Left colon (tissue), 2 donors: ENCODE measurements around the gene LRMDA. TPM values are rescaled to one million over a fixed set of nuclear protein-coding genes. Genes with fewer than 3 reads are reported as not detected.

Source experiments
- ATAC-seq: fragments of 200-7000 bp; cut with Tn5 transposase; one replicate; pipeline ENCODE4 v1.9.1; 2020; ENCODE audit warnings: mild to moderate bottlenecking, moderate library complexity
- DNase-seq, 2 donors: peaks; one replicate each; pipeline ENCODE4 v3.0.0-alpha.2; 2020
- intact Hi-C, 2 donors: fragments of 100-400 bp; cut with DNase I in 1 of 2; cut with micrococcal nuclease in 1 of 2; formaldehyde crosslinking; loops; one replicate each; pipeline versions ENCODE4 v1.11.2 to v1.14.0; 2022; cut with DNase I, micrococcal nuclease
- total RNA-seq, 2 donors: library from RNA; stranded (reverse); fragmentation: NEBNext Ultra II Directional; extraction: Animal tissue kit (Norgen Biotek cat#: 25700); gene quantifications; one replicate each; pipeline ENCODE4 v1.2.1, GENCODE V29; 2021
- donor health status: DM: no; HTN: no; CAD: no.
- donor health status: DM: yes; HTN: yes; CAD: no.

The LRMDA gene
- total RNA-seq, 2 donors from 2014 or later: 8.1 to 10.6 TPM

DNA sequence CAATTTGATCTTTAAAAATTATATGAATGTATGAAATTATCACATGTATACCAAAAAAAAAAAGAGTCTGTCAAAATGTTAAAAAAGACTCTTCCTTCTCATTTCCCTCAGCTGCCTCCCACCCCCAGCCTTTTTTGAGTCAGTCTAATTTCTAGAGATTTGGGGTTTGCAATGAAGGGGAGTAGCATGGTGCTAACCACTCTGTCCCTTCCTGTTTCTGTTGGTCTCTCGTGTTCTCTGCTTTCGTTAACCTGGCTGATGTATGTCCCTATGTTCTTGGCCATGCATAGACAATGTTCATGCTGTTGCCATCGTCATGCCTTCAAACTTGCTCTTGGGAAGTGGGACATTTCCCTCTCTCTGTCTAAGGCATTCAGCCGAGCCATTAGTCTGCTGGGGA lies 474.1 kb downstream of the LRMDA start:
- ATAC-seq (no peak), DNase-seq (no peak)
- intact Hi-C loops: no loop called here

DNA sequence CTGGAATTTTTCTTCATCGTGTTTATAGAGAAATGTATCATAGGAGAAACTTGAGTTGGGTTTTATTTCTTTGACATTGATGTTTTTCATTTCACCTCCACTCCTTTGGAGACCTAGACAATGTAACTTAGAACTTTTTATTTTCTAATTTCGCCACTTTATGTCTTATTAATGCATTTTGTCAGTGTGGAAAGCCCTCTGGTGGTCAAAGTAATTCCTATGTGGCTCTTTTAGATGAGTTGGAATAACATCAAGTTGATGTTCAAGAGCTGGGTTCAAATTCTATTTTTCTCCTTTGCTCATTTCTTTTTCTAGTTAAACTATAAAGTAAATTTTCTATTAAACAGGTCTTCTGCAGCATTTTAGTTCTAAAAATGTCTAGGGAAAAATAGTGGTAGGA lies 478.6 kb downstream of the LRMDA start:
- ATAC-seq (no peak), DNase-seq (no peak)
- intact Hi-C loops: no loop called here

DNA sequence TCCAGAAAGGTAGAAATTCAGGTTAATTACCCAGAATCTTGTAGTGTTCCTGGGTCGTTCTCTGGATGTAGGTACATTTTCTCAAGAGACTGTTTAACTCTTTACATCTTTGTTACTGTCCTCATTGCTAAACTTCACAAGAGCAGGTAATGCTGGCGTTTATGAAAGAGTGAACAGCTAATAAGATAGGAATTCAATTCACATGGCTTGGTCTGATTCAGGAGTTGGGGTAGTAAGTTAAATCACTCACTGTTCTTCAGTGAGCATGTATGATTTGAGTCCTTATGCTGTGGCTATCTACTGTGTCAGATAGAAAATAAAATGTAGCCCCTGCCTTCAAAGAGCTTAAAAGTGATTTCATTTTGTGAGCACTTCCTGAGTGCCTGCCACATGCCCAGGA lies 480.0 kb downstream of the LRMDA start:
- intact Hi-C loops: no loop called here
- ATAC-seq: no peak

DNA sequence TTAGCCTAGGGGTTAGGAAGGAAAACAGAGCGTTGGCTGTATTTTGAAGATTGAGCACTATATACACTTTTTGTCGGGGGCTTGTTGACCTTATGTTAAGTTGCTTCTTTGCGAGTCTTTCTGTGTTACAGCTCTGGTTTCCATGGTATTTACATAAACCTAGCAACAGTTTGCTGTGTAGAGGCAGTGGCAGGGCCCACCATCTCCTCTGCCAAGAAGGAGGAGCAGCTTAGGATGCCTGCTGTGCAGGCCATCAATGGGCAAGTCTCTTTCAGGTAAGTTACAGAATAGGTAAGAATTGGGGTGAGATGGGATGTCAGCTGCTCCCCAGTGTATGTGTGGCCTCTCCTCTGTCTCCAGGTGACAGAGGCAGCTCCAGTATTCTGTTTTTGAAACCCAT lies 485.5 kb downstream of the LRMDA start:
- ATAC-seq (no peak), DNase-seq (no peak)
- intact Hi-C loops: no loop called here

More for the DNA sequence above, 480.0 kb downstream of the LRMDA start:
- no peak for DNase-seq

DNA sequence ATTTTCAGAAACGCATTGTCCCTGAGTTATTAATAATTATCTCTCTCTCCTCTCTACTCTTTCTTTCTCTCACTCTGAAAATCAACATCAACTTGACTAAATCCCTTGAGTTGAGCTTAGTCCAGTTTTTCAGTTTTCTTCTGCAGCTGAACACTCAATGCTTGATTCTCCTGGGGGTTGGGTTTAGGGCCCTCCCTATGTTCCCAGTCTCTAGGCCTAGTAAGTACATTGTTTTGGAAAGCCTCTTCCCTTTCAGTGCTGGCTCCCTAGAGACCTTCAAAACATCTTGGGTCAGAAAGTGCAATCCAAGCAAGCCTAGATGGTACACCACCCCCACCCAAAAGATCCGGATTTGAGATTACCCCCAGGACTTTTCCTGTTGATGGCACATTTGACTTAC lies 488.5 kb downstream of the LRMDA start:
- ATAC-seq (no peak), DNase-seq (no peak)
- intact Hi-C loops: no loop called here

DNA sequence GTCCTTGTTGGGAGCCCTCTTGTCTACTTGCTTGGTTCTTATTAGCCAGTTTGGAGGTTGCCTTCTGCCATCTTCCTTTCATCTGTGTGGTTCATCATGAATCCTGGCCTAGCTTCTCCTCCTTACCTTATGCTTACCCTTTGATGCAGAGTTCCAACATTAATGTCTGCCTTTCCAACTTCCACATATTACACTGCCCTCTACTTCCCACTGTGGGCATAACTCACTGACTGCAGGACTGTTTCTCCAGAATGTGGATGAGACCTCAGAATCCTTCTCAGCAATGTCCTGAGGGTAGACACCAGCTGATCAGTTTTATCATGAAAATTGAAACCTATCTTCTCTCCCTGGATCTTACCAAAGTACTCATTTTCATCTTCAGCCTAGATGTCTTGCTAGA lies 491.0 kb downstream of the LRMDA start:
- intact Hi-C loops: no loop called here
- DNase-seq: no peak
- peak; percentile 40 for ATAC-seq

DNA sequence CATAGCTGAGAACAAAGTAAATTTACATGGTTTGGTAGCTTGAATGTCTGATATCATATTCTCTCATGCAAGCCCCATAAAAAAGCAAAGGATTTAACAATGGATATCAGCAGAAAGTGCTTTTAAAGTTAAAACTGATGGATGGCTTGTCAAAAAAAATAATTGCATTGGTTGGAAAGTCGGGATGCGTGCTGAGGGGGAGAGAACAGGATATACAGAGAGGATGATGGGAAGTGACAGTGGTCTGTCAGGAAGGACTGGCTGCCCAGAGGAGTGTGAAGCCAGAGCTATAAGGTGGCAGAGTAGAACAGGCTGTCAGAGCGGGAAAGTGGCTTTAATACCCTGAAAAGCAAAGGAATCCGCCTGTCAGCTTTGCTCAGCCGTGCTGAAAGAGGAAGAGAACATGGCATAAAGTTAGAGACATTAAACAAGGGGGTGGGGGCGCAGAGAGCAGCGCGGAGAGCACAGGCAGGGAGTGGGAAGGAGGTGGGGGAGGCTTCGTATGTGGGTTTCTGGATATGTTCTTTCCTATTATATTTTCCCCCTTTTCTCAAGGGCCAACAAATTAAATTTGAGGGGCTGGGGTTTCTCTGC lies 493.0 kb downstream of the LRMDA start:
- intact Hi-C loops: no loop called here
- DNase-seq: no peak
- ATAC-seq: no peak

DNA sequence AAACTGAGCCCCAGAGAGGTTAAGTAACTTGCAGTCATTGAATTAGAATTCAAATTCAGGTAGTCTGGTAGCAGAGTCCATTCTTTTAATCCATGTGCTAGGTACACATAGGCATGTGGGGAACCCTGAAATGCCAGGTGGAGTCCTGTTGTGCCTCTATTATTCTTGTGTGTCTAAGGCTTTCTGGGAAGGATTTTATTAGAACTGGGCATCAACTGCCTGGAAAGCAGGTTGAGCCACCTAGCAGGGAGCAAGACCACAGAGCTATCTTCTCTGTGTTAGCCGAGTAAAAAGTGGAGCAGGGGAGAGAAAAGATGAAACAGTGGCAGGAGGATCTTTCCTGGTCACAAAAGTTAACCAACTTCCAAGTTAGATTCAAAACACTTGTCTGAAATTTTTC lies 494.6 kb downstream of the LRMDA start:
- intact Hi-C loops: no loop called here
- no peak for ATAC-seq

DNA sequence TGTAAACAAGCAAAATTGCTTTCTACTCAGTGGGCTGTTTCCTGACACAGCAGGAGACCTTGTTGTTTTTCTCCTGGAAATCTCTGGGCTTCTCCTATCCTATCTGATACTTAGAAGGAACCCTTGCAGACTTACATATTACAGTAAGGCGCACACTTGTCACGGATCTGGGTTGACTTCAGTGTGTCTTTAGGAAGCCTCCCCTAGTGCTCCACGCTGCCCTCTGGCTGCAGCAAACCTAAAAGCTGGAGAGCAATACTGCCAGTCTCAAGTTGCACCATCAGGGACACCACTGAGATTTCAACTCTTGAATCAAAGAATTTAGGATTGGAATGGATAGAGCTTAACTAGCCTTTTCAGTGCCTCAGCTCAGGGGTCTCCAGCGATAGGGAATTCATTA lies 495.3 kb downstream of the LRMDA start:
- intact Hi-C loops: no loop called here
- DNase-seq: no peak
- no peak for ATAC-seq

More for the DNA sequence above, 494.6 kb downstream of the LRMDA start:
- DNase-seq: no peak

DNA sequence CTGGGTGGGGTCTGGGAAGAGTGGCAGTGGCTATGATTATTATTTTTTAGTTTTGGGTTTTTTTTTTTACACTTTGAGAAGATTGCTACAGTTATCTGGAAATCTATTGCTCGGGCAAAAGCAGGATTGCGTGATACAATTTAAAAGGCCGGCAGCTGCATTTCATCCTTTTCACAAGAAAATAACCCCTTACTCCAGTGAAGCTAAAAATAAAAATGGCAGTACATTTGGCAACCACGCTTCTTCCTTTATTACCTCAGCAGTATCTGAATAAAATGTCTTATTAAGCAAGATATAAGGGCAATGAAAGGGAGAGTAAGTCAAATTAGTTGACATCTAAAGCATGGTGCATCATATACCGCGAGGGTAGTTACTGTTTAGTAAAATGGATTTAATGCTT lies 496.8 kb downstream of the LRMDA start:
- no peak for ATAC-seq
- DNase-seq: no peak
- intact Hi-C loops: no loop called here

DNA sequence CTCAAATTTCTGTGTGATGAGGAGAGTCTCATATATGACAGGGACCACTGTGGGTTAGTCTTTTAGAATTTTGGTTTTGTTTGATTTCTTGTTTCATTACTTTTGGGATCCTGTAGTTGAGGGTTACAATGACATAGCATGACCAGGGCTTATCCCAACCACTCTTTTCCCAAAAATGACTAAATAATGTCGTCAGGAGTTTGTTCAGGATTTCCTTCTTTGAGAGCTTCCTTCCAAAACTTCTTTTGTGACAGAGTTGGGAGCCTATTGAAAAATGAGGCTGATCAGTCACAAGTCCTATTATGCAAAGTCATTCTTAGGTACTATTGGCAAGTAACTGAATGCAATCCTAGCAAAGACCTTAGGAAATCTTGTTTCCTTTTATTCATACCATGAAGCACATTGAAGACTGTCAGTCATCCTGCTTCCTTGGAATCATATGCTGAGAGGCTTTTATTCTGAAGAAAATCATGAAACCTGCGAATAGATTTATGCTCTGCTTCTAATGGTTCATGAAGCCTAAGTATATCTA lies 498.3 kb downstream of the LRMDA start:
- intact Hi-C loops: no loop called here
- DNase-seq (no peak), ATAC-seq (no peak)

DNA sequence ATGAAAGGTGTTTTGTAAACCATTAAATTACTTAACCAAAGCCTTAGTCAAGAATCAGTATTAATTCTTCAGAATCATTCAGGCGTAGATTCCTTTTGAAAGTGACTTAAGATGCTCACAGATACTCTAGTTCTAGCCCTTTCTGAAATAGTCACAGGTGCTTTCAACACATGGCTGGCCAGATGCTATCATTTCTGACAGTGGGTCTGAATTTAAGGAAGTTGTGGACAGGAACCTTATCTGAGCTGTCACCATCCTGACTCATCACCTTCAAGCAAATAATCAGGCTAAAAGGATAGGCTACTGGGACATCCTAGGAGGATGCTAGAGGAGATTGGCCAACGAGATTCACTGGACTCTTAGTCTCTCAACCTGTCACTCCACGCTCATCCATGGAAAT lies 501.5 kb downstream of the LRMDA start:
- ATAC-seq: no peak
- DNase-seq: no peak
- intact Hi-C loops: no loop called here

DNA sequence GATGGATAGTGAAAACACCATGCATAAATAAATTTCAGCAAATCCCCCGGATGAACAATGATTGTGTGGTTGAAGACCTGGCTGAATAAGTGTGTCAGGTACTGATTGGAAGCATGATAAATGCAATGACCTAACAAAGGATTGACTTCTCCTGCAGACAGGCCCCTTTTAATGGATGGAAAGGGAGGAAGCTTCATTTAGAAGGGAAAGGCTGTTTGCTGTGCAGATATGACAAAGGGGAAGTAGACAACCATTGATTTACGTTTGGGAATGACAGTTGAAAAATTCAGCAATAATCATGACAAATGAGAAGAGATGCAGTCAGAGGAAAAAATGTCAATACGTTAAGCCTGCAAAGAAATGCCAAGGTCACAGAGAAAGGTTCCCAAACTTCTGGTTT lies 503.8 kb downstream of the LRMDA start:
- intact Hi-C loops: no loop called here
- DNase-seq: no peak
- ATAC-seq: no peak

DNA sequence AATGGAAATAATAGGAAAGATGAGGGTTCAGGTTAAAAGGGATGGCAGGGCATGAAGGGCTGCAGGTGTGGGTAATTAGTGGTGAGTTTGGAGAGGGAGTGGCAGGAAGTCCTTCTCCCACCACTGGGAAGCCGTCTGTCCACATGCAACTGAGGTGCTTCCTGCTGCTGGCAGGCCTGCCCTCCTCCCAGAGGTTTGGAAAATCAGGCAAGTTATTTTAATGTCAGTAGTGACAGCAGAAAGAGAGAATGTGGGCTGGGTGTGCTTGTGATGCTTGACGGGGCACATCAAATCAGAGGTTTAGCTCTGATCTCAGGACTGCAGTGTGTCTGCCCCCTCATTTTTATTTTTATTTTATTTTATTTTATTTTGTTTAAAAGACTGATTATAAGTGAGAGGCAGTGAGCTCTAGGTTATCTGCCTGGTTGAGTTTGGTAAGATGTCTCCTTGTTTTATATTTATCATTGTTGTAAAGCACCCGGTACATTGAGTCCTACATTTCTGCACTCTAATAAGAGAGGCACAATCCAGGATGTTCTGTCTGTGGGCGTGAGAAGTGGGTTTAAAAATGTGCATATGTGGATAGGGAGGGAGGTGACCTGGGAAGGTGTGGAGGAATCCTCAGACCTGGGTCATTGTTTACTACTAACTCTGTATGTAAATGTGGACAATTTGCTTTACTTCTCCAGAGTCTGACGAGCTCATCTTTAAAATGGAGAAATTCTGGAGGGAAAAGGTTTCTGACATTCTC lies 504.4 kb downstream of the LRMDA start:
- ATAC-seq (no peak), DNase-seq (no peak)
- intact Hi-C loops: no loop called here

DNA sequence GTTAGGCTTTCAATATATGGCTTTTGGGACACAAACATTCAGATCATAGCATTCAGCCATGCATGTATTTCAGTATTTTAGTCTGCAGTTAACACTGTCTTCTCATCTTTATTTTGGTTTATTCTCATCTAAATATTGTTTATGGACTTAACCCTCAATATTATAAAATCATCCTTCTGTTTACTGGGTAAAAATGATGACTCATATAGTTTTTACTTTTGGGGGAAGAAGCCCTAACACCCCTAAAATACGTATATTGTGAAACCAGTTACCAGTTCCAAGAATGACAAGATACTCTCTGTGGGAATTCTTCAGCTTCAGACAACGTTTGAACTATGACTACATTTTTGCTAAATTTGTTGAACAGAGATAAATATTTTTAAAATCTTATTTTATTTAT lies 505.4 kb downstream of the LRMDA start:
- ATAC-seq: no peak
- intact Hi-C loops: no loop called here
- DNase-seq: no peak

DNA sequence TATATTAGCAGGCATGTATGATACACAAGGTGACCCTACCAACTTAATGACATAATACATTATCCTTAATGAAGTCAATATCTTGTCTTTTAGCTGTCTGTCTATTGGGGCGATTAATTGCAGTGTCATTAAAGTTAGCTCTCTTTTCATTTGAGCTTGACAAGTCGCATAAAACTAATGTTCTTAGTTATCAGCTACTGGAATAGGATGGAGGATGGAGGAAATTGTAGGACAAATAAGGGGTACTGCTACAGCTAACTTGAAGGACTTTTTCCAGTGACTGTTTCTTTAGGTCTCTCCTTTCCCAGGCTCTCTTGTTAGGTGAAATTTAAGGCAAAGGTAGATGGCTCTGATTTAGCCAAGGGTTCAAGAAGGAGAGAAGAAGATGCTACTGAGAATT lies 506.4 kb downstream of the LRMDA start:
- DNase-seq (no peak), ATAC-seq (no peak)
- intact Hi-C loops: no loop called here

DNA sequence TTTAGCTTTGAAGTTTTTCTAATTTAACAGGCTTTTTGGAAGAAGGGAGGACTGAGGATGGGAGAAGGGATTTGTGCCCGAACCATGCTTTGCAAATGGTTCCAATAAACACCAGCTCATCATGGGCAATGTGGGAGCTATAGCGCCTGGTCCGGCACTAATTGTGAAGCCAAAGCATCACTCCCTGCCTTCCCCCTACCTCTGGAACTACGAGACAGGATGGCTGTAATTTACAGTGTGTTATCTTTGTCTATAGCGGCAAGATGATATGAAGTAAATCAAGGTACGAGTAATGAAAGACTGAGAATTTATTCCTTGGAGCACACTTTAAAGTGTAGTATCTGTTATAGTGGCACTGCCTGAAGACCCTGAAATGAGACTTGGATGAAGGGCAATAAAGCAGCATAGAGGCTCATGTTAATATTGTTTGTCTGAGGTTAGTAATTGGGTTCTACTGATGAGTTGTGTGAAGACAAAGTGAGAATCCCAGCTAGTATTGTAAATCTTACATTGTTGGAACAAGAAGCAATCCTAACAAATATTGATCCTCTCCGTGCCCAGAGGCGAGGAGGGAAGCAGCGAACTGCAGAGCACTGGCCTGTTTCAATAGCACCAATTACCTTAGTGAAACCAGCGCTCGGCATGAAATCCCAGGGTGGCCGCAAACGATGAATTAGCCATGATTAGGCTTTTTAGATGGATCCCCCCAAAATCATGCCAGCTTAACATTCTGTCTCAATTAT lies 507.1 kb downstream of the LRMDA start:
- DNase-seq (no peak), ATAC-seq (no peak)
- intact Hi-C loops: no loop called here

DNA sequence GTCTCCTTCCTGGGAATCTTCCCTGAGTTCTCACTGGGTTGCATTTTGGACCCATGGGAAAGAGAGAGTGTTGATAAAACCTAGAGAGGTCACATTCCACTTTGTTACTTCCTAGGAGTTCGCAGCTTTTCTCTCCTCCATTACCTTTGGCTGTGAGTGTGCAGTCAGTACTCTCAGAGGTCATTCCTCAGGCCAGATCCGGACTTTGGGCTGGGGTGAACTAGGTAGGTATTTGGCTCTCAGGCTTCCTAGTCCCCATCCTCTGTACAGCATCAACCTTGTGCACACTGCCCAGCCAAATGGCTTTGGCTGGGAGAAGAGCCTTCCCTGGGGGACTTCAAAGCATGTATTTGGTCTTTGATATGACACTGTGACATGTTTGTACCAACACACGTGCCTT lies 508.1 kb downstream of the LRMDA start:
- DNase-seq (no peak), ATAC-seq (no peak)
- intact Hi-C loops: no loop called here

DNA sequence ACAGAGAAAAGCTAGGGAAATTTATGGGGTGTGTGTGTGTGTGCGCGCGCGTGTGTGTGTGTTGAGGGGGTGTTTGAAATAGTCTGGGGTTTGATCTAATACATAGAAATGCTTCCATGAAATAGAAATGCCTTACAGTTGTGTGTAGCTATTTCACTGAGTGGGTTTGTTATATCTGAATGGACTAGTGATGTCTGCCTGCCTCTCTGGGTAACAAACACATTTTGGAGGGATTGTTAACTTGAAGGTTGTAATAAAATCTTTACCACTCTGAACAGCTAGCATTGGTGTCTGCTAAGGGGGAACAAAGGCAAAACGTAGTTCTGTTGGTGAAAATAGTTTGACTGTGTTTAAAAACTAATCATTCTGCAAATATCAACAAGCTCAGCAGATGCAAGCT lies 509.3 kb downstream of the LRMDA start:
- DNase-seq (no peak), ATAC-seq (no peak)
- intact Hi-C loops: no loop called here

DNA sequence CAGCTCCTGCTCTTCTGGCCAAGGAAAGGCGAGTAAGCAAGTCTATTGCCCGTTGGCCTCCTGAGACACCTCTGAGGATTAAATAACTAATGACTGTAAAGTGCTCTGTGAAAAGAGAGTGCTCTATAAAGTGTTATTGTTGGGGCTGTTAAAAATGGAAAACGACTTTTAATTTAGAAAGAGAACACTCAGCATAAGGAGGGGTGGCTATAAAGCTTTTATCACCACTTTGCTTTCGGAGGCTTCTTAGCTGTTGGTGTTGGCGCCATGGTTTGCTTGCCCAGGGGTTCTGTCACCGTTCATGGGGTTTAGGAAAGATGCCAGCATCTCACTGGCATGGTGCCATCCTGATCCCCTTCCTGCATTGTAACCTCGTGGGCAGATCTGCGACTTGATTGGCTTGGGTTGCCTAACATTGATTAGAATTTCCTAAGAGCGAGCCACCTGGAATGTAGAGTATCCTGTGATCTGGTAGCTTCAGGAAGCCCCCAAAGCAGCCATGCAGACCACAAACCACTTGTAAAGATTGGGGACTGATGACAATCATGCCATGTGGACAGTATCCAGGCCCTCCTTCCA lies 509.9 kb downstream of the LRMDA start:
- intact Hi-C loops: no loop called here
- ATAC-seq (no peak), DNase-seq (no peak)
